ENCODE results near the gene TTR.

Gene TTR

GRCh38 chr18:31610286-31611205 lies 18.9 kb downstream of the TTR start:
- DNase-seq (ENCODE audit: low read depth) = no peak
- TF ChIP-seq CTCF (IDR thresholded peaks at IDR 0.05; ENCODE audit: low read depth, low read length, missing control alignments) = no peak

GRCh38 chr18:31611511-31611910 lies 19.8 kb downstream of the TTR start:
- DNase-seq (ENCODE audit: low read depth) = no peak
- H3K4me3 ChIP-seq (ENCODE audit: low read depth, low read length) = no peak overlapping the region
- TF ChIP-seq CTCF (IDR thresholded peaks at IDR 0.05; ENCODE audit: low read depth, low read length, missing control alignments) = no peak

More at GRCh38 chr18:31610286-31611205, 18.9 kb downstream of the TTR start:
- no peak overlapping the region for H3K4me3 ChIP-seq (ENCODE audit: low read depth, low read length)

- no peak for TF ChIP-seq CTCF (IDR thresholded peaks at IDR 0.05; ENCODE audit: low read depth, low read length, missing control alignments)
- H3K4me3 ChIP-seq (ENCODE audit: low read depth, low read length) = no peak overlapping the region
- no peak for DNase-seq (ENCODE audit: low read depth)
These were observed 20.4 kb downstream of the TTR start for GRCh38 chr18:31612124-31612523.

- no peak for TF ChIP-seq CTCF (IDR thresholded peaks at IDR 0.05; ENCODE audit: low read depth, low read length, missing control alignments)
- no peak for DNase-seq (ENCODE audit: low read depth)
- H3K4me3 ChIP-seq (ENCODE audit: low read depth, low read length) = no peak overlapping the region
These were observed 22.4 kb downstream of the TTR start for GRCh38 chr18:31614044-31614443.

GRCh38 chr18:31616586-31616985 lies 24.9 kb downstream of the TTR start:
- no peak for DNase-seq (ENCODE audit: low read depth)
- TF ChIP-seq CTCF (IDR thresholded peaks at IDR 0.05; ENCODE audit: low read depth, low read length, missing control alignments) = no peak
- no peak overlapping the region for H3K4me3 ChIP-seq (ENCODE audit: low read depth, low read length)

- DNase-seq (ENCODE audit: low read depth) = no peak
- H3K4me3 ChIP-seq (ENCODE audit: low read depth, low read length) = no peak overlapping the region
- no peak for TF ChIP-seq CTCF (IDR thresholded peaks at IDR 0.05; ENCODE audit: low read depth, low read length, missing control alignments)
These were observed 25.5 kb downstream of the TTR start for GRCh38 chr18:31617031-31617717.

All from GM12864 (cell line).